Esophagus muscularis mucosa (tissue), 3 donors: ENCODE results near the gene CNST.

ENCODE experiments used
- EP300 ChIP-seq: sonication (generic); formaldehyde crosslinking; IDR thresholded peaks from one replicate; pipeline ENCODE4 v1.6.1; 2017; ENCODE audit warnings: antibody characterized with exemption
- TF ChIP-seq, protein P1 (sequence below), 3 experiments: fragments of 200-600 bp in 2 of 3; fragments of 450-650 bp in 1 of 3; sonication (generic) in 2 of 3; IDR thresholded peaks; one replicate each; pipeline ENCODE4 v1.5.1; 2017 to 2019; ENCODE audit warnings: antibody characterized with exemption in 3 of 3, mild to moderate bottlenecking in 2 of 3, moderate library complexity in 1 of 3

DNA sequence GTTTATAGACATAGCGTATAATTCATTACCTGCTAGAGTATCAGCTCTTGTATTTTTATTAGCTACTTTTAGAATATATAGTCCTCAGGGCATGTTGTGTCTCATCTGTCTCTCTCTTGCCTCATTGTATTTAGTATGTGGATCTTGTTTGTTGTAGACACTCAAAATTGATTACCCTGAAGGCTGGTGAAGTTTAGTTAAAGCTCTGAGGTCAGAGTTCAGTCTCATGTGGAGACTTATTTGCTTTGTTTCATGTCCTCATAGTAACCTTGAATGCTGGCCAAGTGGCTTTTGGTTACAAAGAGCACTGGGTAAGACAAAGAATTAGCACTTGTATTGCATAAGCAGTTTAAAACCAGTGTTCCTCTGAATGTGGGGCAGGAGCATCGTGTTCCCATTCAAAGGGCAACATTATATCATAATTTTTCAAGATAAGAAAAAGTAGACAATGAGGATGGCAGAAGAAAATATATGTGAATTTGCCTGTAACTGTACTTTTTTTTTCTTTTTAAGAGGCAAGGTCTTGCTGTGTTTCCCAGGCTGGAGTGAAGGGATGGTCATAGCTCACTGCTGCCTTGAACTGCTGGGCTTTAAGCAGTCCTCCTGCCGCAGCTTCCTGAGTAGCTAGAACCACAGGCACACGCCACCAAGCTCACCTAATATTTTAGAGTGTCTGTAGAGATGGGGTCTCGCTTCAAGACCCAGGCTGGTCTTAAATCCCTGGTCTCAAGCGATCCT is 17.4 kb downstream of the CNST start:
- TF ChIP-seq, protein P1, sequence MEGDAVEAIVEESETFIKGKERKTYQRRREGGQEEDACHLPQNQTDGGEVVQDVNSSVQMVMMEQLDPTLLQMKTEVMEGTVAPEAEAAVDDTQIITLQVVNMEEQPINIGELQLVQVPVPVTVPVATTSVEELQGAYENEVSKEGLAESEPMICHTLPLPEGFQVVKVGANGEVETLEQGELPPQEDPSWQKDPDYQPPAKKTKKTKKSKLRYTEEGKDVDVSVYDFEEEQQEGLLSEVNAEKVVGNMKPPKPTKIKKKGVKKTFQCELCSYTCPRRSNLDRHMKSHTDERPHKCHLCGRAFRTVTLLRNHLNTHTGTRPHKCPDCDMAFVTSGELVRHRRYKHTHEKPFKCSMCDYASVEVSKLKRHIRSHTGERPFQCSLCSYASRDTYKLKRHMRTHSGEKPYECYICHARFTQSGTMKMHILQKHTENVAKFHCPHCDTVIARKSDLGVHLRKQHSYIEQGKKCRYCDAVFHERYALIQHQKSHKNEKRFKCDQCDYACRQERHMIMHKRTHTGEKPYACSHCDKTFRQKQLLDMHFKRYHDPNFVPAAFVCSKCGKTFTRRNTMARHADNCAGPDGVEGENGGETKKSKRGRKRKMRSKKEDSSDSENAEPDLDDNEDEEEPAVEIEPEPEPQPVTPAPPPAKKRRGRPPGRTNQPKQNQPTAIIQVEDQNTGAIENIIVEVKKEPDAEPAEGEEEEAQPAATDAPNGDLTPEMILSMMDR (IDR thresholded peaks at IDR 0.05) = no peak
- peak; percentile 36 for TF ChIP-seq EP300
